Stimulated activated CD8-positive, alpha-beta memory T cell treated with anti-CD3 and anti-CD28 coated beads, Interleukin-7, amount 100 ng/mL, for 48 hours (primary cell): Measurements from ENCODE around the gene AARS1.
"Not testable (repeated sequence)": the region's sequence is repeated elsewhere in the genome, so short reads cannot be mapped to it uniquely, and the experiment has no call there.

Experiments used
- DNase-seq, 2 donors: peaks; one replicate each; pipeline ENCODE4 v3.0.0-alpha.2; 2020; ENCODE audit warnings: low read depth in 1 of 2; ENCODE audit errors: extremely low read depth in 1 of 2

Gene AARS1

DNA sequence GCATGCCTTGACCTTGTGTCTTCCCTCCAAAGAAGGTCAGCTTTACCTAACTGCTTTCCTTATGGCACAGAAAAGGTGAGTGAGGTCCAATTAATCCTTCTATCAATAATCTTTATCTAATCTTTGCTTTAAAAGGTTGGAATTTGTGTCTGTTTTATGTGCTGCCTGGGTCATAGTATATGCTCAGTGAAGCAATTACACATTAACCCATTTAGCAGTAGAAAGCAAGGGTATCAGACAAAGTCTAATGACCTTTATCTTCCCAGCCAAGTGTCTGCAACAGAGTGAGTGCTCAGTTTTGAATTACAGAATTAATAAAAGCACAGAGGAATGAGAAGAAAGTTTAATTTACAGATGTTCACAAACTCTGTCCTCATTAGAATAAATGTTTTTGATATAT lies 63.3 kb downstream of the AARS1 start:
- DNase-seq: not testable (repeated sequence)

GRCh38 chr16:70225430-70225829 lies 63.9 kb downstream of the AARS1 start:
- DNase-seq: not testable (repeated sequence)

DNA sequence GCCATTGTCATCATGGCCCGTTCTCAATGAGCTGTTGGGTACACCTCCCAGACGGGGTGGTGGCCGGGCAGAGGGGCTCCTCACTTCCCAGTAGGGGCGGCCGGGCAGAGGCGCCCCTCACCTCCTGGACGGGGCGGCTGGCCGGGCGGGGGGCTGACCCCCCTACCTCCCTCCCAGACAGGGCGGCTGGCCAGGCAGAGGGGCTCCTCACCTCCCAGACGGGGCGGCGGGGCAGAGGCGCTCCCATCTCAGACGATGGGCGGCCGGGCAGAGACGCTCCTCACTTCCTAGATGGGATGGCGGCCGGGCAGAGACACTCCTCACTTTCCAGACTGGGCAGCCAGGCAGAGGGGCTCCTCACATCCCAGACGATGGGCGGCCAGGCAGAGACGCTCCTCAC lies 64.7 kb downstream of the AARS1 start:
- not testable (repeated sequence) for DNase-seq

DNA sequence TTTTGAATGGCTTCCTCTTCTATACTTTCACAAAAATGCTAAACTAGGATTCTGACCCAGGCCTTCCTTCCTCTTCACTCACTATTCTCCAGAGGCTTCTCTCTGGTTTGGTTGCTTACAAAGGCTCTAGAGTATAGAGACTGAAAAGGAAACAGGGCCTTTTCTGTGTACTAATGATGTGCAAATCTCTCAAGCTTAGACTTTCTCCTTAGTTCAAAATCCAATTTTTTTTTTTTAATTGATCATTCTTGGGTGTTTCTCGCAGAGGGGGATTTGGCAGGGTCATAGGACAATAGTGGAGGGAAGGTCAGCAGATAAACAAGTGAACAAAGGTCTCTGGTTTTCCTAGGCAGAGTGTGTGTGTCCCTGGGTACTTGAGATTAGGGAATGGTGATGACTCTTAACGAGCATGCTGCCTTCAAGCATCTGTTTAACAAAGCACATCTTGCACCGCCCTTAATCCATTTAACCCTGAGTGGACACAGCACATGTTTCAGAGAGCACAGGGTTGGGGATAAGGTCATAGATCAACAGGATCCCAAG lies 65.3 kb downstream of the AARS1 start:
- DNase-seq: not testable (repeated sequence)

GRCh38 chr16:70223216-70223615 lies 66.1 kb downstream of the AARS1 start:
- DNase-seq: not testable (repeated sequence)

DNA sequence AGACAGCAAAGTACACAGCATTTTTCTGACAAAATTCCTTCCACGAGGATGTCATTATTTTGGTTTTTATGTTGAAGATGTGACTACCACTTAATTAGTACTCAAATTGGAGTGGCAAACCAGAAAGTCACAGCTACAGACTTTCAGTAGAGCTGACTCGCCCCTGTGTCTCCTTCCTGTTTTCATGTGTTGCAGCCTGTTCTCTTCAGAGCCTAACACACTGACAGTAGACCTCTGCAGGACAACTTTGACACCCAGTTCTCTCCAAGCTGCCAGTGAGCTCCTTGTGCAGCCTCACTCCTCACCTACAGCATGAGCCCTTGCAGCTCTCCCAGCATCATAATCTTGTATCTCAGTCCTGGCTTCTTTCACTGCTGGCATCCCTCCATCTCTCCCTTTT lies 66.7 kb downstream of the AARS1 start:
- not testable (repeated sequence) for DNase-seq

GRCh38 chr16:70218586-70218985 lies 70.7 kb downstream of the AARS1 start:
- not testable (repeated sequence) for DNase-seq

GRCh38 chr16:70206382-70206781 lies 82.9 kb downstream of the AARS1 start:
- DNase-seq: not testable (repeated sequence)

- not testable (repeated sequence) for DNase-seq
Observed at GRCh38 chr16:70204668-70205405, 84.5 kb downstream of the AARS1 start.

- DNase-seq: not testable (repeated sequence)
Observed at GRCh38 chr16:70204010-70204409, 85.3 kb downstream of the AARS1 start.

- DNase-seq: not testable (repeated sequence)
Observed at GRCh38 chr16:70203508-70203907, 85.8 kb downstream of the AARS1 start.
